GM19238 (cell line): Measurements from ENCODE around the gene CYFIP1.
"Not testable (repeated sequence)": the region's sequence is repeated elsewhere in the genome, so short reads cannot be mapped to it uniquely, and the experiment has no call there.

Experiments
- DNase-seq: peaks from one replicate; pipeline ENCODE4 v3.0.0; 2011; ENCODE audit warnings: low spot score; ENCODE audit not compliant: insufficient read length

Gene CYFIP1

GRCh38 chr15:22980189-22981050 is at the start of gene CYFIP1:
TSS of gene CYFIP1 (minus strand) at chr15:22980368. CDS start at chr15:22947285, 33,083 bp downstream.
- peak; percentile 74 for DNase-seq

- no peak for DNase-seq
These were observed 46.0 kb upstream of the CYFIP1 start for GRCh38 chr15:23026218-23026617.

GRCh38 chr15:23022156-23022555 is 42.0 kb upstream of the CYFIP1 start:
- DNase-seq, result no peak

- no peak for DNase-seq
These were observed 34.3 kb upstream of the CYFIP1 start for GRCh38 chr15:23014394-23015000.

- DNase-seq, result no peak
These were observed 33.5 kb upstream of the CYFIP1 start for GRCh38 chr15:23013681-23014080.

DNA sequence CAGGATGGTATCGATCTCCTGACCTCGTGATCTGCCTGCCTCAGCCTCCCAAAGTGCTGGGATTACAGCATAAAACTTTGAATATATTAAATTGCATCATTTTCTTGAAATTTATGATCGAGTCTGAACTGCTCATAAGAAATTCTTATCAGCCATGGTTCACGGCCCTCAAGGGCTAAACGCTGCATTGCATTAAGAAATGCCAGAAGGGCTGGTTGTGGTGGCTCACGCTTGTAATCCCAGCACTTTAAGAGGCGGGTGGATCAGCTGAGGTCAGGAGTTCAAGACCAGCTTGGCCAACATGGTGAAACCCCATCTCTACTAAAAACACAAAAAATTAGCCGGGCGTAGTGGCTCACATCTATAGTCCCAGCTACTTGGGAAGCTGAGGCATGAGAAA is 32.4 kb upstream of the CYFIP1 start:
- not testable (repeated sequence) for DNase-seq

- no peak for DNase-seq
These were observed 23.6 kb upstream of the CYFIP1 start for GRCh38 chr15:23003736-23004135.

DNA sequence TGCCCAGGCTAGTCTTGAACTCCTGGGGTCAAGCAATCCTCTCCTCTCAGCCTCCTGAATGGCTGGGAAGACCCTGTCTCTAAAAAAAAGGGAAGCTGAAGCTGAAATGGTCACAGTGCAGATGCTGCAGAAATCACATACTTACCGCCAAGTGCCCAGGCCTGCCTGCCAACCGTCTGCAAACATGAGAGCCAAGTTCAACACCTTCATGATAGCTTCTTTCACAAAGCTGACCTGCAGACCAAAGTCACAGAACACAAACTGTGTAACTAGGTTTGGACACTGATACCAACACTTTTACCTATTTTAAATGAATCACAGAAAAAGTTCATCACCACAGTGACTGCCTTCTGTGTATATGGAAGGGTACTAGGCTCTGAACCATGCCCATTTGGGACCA is 22.8 kb upstream of the CYFIP1 start:
- no peak for DNase-seq

- no peak for DNase-seq
These were observed 15.6 kb upstream of the CYFIP1 start for GRCh38 chr15:22995795-22996194.

DNA sequence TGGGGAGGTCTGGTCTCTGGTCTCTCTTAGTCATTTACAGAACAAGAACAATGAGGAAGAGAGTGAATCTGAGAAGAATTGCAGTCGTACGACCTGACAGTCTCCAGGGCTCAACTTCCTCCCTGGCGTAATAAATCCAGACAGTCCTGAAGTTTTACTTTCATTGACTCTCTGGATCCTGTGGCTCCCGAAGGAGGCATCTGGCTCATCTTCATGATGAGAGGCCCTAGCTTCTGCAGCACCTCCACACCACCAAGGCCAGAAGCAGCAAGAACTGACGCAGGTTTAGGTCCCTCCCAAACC is 11.8 kb upstream of the CYFIP1 start:
- no peak for DNase-seq

- no peak for DNase-seq
These were observed 9.7 kb upstream of the CYFIP1 start for GRCh38 chr15:22989576-22990477.

DNA sequence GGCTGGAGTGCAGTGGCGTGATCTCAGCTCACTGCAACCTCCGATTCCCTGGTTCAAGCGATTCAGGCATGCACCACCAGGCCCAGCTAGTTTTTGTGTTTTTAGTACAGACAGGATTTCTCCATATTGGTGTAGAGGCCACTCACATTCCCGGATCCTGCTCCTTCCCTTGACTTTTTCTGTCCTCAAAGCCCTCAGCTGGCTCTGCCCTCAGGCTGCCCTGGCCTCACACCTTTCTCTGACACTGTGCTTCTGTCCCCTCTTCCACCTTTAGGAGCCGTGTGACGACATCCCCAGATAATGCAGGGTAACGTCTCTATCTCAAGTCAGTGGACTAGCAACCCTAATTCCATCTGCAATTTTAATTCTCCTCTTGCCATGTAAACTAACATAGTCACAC is 8.6 kb upstream of the CYFIP1 start:
- no peak for DNase-seq

DNA sequence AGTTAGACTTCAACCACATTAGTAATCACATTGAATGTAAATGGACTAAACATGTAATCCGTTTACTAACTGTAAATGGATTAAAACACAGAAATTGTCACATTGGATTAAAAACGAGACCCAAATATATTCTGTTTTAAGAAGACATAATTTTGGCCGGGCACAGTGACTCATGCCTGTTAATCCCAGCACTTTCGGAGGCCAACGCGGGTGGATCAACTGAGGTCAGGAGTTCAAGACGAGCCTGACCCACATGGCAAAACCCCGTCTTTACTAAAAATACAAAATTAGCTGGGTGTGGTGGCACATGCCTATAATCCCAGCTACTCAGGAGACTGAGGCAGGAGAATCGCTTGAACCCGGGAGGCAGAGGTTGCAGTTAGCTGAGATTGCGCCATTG is 1.8 kb upstream of the CYFIP1 start:
- not testable (repeated sequence) for DNase-seq

GRCh38 chr15:22981051-22981840 is 1.1 kb upstream of the CYFIP1 start:
- DNase-seq, result no peak

- peak; percentile 61 for DNase-seq
These were observed 655 bp downstream of the CYFIP1 start for GRCh38 chr15:22979238-22980188.

GRCh38 chr15:22978691-22979237 is 1.4 kb downstream of the CYFIP1 start:
- DNase-seq, result peak; percentile 35

- DNase-seq, result no peak
These were observed 5.4 kb downstream of the CYFIP1 start for GRCh38 chr15:22974745-22975144.

DNA sequence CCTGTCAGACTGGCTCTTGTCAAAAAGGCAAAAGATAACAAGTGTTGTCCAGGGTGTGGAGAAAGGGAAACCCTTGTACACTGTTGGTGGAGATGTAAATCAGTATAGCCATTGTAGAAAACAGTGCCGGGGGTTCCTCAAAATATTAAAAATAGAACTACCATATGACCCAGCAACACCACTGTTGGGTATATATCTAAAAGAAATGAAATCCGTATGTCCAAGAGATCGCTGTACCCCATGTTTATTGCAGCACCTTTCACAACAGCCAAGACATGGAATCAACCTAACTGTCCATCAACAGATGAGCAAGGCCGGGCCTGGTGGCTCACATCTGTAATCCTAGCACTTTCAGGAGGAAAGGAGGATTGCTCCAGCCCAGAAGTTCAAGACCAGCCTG is 6.2 kb downstream of the CYFIP1 start:
- no peak for DNase-seq

GRCh38 chr15:22973286-22973685 is 6.9 kb downstream of the CYFIP1 start:
- no peak for DNase-seq

DNA sequence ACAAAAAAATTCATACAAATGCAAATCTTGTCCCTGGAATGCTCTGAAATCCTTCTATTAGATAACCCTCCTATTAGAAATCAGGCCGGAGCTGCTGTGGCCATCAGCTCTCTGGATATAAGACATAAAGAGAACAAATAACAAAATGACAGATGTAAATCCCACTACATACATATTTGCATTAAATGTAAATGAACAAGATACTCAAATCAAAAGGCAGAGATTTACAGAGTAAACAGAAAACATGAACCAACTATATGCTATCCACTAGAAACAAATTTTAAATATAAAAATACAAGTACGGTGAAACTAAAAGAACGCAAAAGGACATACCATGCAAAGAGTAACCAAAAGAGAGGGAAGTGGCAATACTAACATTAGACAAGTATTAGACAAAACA is 10.7 kb downstream of the CYFIP1 start:
- DNase-seq, result no peak
